NCI-H1105 (cell line): ENCODE data around the gene GLP2R.
"Not testable (repeated sequence)": the region's sequence is repeated elsewhere in the genome, so short reads cannot be mapped to it uniquely, and the experiment has no call there.

Experiments used
- DNase-seq: peaks from one replicate; lab custom pipeline; 2025; lab: John Stamatoyannopoulos, UW

Gene GLP2R

GRCh38 chr17:9900044-9900594 lies 74.4 kb downstream of the GLP2R start:
- DNase-seq: no peak

GRCh38 chr17:9900784-9901183 lies 75.1 kb downstream of the GLP2R start:
- DNase-seq: no peak

GRCh38 chr17:9902120-9902519 lies 76.4 kb downstream of the GLP2R start:
- no peak for DNase-seq

DNA sequence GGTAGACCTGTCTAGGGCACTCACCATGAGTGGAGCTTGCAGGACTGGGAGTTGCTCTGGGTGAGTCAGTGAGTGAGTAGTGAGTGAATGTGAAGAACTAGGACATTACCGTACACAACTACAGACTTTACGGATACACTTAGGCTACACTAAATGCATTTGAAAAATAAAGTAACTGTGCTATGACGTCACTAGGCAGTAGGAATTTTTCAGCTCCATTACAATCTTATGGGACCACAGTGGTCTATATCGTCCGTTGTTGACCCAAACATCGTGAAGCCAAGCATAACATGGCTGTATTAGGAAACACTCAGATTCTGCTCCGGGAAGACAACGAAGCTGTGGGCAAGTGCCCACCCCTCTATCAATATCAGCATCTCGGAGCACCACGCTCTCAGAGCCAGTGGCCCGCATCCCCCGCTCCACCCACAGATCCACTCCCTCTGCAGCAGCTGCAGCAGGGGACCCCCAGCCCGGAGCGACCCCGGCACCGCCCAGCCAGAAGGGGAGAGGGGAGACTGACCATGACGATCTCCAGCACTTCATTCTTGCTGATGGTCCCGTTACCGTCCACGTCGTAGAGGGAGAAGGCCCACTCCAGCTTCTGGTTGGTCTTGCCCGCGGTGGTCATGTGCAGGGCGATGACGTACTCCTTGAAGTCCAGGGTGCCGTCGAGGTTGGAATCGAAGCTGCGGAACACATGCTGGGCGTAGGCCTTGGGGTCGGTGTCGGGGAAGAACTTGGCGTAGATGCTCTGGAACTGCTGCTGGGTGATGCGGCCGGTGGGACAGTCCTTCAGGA lies 78.8 kb downstream of the GLP2R start:
- no peak for DNase-seq

GRCh38 chr17:9905078-9905415 lies 79.3 kb downstream of the GLP2R start, which contains the start of gene RCVRN:
TSS of gene RCVRN (minus strand) at chr17:9905271. CDS start at chr17:9905180, 91 bp downstream.
- no peak for DNase-seq

GRCh38 chr17:9905902-9906301 lies 80.2 kb downstream of the GLP2R start:
- no peak for DNase-seq

DNA sequence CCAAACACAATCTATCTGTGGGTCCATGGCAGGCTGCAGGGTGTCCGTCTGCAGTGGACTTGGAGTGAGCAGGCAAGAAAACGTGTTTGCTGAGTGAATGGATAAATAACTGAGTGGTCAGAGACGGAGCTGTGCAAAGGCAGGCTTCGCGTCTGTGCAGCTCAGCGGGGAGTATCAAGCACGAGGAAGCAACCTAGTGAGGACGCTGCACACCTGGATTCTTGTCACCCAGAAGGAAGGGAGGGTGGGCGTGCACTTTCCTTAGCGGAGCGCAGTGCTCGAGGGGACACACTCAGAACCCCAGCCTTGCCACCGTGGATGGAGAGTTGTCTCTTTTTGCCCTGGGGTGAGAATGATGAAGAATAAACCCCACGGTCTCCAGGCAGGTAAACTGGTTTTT lies 80.9 kb downstream of the GLP2R start:
- DNase-seq: no peak

DNA sequence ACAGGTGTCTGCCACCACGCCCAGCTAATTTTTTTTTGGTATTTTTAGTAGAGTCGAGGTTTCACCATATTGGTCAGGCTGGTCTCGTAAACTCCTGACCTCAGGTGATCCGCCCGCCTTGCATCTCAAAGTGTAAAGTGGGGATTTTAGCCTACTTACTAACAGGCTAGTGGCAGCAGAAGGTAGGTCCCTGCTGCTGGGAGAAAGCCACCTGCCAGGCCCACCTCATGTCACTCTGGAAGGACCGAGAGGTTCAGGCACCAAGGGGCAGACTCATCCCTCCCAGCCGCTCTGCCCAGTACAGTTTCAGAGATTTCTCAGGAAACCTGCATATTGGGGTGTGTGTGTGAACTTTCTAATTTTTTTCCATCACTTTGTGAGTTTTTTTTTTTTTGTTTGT lies 81.4 kb downstream of the GLP2R start:
- no peak for DNase-seq

- DNase-seq: no peak
Measured at GRCh38 chr17:9907883-9908648, 82.3 kb downstream of the GLP2R start.

DNA sequence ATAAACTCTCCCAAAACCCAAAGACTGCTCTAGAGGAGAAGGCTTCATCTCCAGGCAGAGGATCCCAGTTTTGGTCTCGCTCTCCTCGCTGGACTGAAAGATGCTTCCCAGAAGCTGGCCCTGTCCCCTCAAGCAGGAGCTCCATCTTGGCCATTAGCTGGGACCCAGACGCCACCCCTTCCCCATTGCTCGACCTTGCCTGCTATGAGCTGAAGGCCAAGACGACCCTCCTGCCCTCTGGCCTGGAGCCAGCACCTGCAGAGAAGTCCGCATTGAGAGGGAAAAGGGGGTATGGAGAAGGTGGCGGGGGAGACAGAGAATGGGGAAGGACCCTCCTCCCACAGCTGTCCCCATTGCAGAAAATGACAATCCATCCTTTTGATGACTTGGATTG lies 82.9 kb downstream of the GLP2R start:
- no peak for DNase-seq

GRCh38 chr17:9911089-9911488 lies 85.4 kb downstream of the GLP2R start:
- DNase-seq: no peak

DNA sequence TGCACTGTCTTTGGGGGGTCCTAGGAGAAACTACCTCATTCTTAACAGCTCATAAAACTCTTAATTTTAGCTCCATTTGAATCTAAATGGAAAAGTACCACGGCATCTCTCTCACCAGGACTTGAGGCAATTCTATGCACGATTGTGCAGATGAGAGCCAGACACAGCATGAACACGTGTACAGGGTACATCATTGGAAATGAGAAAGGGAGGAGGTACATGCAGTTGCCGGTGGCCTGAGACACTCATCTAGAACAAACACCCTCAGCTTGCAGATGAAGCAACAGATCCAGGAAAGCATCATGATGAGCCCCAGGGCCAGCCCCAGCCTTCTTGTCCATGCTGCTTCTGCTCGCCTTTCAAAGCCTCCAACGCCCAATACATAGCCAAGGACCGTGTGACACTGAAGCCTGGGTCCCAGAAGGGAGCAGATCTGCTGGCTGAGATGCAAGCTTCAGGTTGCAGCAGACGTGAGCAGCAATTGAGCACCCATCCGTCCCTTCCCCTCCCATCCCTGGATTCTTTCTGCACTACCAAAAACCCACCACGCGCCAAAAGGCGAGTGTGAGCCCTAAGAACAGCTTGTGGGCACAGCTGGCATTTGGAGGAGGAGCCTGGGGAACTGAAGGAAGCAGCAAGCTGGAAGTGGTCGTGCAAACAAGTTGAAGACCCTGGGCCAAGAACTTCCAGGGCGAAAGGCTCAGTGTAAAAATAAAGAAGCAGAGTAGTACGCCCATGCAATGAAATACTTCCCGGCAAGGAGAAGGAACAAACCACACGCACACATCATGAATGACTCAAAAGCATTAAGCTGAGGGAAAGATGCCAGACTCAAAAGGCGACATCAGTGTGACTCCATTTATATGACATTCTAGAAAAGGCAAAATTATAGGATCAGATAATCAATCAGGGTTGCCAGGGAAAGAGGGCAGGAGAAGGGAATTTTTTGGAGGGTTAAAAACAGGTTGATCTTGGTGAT lies 86.7 kb downstream of the GLP2R start:
- DNase-seq: no peak

DNA sequence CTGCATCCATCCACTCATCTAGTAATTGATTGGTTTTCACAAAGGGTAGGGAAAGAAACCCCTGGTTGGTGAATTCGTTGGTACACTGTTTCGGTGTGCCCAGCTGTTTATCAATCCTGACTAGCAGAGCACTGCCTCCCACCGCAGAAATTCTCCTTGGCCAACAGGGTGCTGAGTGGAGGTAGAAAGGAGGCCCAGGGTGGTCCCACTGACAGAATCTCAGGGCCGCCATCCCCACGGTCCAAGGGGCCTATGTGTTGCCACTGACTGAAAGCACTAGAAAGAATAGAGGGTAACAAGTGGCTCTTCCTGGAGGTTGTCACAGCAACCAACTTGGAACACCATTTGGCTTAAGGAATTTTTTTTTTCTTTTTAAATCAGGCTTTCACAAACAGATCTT lies 87.8 kb downstream of the GLP2R start:
- no peak for DNase-seq

GRCh38 chr17:9916108-9916507 lies 90.4 kb downstream of the GLP2R start:
- DNase-seq: no peak

DNA sequence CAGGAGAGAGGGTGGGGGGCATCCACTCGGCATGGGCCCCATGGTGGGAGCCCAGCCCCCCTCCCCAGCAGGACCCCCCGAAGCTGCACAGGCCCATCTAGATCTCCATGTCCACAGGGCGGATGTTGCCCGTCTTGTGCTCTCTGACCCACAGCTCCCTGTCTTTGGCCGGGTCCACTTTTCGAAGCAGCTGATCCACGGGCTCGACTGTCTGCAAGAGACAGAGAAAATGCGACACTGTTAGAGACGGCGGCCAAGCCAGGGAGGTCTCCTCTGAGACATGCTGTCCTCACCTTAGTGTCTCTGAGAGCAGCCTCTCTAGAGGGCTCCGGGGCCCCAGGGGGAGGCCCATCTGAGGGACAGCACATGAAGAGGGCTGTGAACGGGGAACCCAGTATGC lies 91.4 kb downstream of the GLP2R start:
- no peak for DNase-seq

DNA sequence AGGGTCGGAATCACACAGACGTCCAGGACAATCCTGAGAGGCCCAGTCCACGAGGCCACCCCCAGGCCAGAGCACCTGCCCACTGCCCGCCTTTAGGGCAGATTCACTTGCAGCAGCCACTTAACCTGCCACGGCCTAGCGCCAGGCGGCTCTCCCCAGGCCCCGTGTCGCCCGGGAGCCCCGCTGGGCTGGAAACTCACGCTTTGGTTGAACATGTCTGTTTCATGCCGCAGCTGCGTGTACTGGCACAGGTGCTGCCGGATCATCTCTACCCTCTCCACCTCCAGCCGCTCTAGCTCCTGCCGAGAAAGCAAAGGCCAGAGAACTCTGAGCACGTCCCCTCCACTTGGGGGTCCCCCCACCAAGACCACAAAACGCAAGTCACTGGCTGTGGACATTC lies 92.1 kb downstream of the GLP2R start:
- DNase-seq: no peak

DNA sequence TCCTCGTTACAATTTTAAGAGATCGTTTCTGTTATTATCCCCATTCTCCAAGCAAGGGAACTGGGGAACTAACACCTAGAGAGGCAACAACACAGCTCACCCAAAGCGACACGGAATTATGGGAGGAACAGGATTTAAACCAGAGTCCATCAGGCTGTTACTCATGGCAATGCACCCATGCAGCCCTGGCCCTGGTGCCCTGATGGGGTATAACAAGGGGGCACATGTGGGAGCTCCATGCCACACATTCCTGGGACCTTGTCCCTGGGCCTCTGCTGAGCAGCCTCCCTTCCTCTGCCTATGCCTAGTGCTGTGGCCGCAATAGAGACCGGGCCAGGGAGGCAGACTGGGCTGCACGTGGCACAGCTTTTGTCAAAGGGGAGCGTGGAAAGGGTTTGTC lies 92.6 kb downstream of the GLP2R start:
- DNase-seq: no peak

DNA sequence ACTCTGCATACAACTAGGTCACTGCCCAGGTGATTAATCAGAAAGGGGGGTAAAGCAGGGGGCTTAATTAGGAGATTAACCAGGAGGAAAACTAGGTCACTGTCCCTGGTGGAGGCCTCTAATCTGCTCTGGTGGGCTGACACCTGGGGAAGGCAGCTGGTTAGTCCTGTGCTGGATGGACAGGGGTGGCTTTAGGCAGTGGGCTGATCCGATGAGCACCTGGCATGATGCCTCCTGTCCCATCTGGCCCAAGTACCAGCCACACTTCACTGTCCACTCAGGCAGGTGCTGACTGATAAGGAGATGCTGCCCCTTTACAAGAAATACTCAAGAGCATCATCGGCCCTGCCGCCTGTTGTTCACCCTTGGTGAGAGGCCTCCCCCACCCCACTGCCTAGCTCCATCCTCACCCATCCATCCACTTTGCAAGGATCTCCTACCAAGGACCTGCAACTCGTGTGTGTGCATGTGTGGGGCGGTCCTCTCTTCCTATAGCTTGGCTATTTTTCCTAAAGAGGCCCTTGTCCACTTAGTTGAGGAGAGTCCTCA lies 93.2 kb downstream of the GLP2R start:
- DNase-seq: no peak

DNA sequence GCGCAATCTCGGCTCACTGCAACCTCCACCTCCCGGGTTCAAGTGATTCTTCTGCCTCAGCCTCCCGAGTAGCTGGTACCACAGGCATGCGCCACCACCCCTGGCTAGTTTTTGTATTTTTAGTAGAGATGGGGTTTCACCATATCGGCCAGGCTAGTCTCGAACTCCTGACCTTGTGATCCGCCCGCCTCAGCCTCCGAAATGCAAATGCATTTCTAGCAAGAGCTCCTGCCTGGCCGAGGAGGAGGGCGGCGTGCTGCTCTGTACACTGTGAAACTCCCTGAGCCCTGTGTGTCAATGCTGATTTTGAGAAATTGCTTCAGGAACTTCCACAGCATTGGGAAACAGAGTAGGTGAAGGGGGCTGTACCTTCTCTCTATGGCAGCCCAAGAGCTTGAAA lies 95.5 kb downstream of the GLP2R start:
- DNase-seq: not testable (repeated sequence)

DNA sequence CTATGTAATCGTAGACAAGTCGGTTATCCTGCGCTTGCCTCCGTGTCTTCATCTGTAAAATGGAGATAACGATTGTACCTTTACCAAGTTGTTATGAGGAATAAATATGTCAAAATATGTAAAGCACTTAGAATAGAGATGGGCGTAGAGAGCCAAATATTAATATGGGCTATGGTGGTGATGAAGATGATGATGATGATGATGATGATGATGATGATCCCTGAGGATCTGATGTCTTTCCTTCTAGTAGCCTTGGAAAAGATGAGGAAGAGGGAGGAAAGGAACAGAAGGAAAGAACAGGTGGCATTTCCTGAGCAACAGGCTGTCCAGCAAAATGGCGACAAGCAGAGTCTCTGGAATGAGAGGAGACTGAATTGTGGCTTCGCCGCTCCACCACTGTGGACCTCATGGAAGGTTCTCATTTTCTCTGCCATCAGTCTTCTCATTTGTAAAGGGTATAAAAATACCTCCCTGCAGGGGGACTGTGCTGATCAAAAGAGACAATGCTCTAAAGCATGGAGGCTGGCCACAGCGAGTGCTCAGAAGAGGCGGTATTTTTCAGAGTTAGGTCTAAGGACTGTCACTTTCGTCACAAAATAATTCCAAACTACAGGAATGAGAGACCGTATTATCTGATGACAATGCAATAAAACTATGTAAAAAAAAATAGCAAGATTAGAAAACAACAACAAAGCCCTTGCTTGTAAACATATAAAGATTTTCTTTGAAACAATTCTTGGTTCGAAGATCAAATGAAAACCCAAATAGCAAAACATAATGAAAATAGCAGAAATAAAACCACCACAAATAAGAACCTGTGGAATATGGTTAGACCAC lies 96.5 kb downstream of the GLP2R start:
- no peak for DNase-seq

DNA sequence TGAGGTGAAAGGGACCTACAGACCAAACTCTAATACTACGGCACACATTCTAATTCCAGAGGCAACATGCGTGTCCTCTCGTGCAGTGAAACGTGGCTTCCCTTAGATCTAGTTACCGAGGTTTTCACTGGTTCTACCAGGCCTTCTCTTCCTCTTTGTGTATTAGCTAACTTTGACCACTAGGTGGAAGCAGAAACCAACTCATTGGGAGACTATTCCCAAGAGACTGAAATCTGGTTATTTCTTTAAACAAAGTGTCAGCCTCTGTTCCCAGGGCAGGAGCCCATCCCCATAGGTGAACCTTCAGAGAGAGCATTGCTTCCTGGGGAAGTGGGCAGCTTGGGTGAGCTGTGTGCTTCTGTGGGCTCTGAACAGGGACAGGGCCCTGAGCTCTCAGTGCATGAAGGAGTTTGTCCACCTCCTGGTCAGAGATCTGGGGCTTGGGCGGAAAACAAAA lies 99.0 kb downstream of the GLP2R start:
- peak; percentile 60 for DNase-seq
